GM19324 (cell line): Measurements from ENCODE around the gene RBBP7.

Experiments used
- ATAC-seq: cut with Tn5 transposase; IDR thresholded peaks from one replicate; pipeline ENCODE4 v1.9.1; 2021; ENCODE audit warnings: mild to moderate bottlenecking, moderate library complexity; ENCODE audit not compliant: unreplicated experiment, low FRiP score

Gene RBBP7

DNA sequence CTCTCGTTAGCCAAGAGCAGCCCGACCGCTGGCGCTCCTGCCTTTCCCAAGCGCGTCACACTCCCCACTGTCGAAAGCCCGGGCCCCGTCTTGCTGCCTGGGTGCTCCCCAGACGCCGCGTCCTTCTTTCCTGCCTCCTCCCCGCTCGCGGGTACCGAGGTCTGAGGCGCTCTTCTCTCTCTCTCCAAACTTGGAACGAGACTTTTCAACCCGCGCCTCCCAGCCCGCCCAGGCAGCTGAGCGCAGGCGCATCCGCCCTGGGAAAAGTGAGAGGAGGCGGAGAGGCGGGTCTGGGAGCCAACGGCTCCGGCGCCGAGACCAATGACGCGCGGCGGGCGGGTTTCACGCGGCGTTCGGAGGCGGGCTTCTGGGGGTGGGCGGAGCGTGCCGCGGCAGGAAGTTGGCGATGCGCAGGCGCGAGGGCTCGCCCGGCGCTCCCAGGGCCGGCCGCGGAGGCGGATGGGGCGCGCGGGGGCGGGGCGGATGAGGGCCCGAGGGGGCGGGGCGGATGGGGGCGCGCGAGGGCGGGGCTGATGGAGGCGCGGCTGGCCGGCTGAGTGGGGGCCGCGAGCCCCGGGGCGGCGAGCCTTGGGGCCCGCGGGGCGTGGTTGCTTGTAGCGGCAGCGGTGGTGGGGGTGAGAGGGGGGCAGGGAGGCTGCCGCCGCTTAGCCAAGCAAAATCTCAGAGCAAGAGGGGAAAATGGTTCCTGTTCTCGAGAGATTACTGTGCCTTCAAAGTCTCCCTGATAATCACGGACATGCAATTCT is at the start of gene RBBP7:
Gene RBBP7, minus strand, starts transcription at position 268 of the 767 bp plus-strand sequence. CDS start 309 bp downstream, outside the sequence.
- ATAC-seq = peak; percentile 92

DNA sequence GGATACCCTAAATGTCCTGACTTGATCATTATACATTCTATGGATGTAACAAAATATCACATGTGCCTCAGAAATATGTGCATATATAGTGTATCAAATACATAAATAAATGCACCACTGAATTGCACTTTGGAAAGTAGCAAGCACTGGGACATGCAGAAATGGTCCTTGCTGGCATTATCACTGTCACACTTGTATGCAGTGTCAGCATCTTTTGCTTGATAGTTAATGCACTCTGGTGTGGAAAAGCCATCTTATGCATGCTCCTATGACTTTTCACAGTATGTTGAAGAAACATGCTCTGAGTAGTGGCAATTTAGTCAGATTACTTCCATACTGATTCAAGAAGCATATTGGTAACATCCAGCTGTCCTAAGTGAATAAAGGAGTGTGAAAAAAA is 48.8 kb upstream of the RBBP7 start:
- no peak for ATAC-seq

DNA sequence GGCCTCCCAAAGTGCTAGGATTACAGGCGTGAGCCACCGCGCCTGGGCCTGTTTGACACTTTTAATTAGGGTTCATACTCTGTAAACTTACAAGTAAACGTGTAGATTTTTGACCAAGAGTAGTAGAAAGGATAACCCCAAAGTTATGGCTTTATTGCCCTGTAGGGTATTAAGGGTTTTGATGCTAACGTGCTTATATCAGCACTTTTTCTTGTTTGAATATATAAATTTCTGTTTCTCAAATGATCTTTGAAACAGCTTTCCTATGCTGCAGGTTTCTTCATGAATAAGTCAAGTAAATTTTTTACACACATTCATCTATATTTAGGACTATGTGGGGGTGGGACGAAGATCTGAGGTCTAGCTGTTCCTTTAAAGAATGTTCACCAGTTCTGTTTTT is 47.0 kb upstream of the RBBP7 start:
- no peak for ATAC-seq

DNA sequence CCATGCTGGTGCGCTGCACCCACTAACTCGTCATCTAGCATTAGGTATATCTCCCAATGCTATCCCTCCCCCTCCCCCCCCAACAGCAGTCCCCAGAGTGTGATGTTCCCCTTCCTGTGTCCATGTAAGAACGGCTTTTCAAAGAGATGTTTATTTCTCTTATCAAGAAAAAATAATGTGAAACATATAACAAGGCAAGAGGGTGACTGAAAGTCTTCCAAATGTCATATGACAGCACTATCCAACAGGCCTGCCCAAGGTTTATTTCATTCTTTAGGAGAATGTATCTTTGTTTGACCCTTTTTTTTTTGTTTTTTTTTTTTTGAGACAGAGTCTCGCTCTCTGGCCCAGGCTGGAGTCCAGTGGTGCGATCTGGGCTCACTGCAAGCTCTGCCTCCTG is 46.4 kb upstream of the RBBP7 start:
- no peak for ATAC-seq

DNA sequence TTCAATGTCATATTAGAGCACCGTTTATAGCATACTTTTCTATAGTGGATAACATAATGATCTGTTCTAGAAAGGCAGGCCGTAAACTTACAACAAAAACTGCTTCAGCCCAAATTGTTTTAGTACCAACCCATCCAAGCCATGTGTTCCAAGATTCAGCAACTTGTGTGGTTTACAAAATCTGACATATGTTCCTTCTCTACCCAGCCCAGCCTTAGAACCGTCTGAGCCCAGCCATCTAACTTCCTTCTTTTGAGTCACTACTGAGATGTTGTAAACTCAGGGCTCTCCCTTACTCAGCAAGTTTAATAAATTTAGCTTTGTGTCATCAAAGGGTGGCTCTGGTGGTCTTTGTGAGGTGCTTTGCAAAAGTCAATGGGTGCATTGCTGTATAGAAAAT is 43.9 kb upstream of the RBBP7 start:
- ATAC-seq = no peak

DNA sequence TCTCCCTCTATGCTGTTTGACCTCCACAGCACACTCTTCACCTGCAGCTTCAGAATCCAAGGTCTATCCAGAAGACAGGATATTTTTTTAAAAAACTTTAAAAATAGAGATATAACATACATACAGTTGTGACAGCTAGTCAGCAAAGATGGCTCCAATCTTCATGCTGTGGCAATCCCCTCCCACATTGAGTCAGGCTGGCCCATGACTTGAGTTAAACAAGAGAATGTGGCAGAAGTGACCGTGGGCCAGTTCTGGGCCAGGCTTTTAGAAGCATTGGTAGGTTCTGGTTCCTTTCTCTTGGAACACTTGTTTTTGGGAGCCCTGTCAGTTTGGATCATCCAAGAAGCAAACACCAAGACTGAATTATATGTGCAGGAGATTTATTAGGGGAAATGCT is 40.2 kb upstream of the RBBP7 start:
- no peak for ATAC-seq

DNA sequence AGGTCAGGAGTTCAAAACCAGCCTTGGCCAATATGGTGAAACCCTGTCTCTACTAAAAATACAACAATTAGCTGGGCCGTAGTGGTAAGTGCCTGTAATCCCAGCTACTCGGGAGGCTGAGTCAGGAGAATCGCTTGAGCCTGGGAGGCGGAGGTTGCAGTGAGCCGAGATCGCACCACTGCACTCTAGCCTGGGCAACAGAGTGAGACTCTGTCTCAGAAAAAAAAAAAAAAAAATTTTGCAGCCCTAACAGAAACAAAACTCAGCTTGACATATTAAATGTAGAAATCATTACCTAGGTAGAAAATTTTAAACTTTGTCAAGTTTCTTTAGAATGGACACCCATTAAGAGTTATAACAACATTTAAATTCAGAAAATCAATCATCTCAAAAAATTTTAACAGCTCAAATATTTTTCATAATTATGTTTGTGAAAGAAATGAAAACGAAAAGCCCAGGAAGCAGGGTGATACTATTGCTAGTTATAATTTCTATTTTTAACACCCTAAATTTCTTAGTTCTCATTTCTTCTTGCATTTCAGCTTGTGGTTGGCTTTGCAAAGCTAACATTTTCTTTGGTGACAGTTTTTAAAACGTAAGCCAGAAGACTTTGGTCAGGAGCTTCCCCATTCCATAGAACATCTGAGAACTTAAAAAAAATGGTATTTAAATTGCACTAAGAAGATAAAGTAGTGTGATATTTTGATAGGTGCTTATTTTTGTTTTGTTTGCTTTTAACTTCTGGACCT is 33.3 kb upstream of the RBBP7 start:
- peak; percentile 49 for ATAC-seq

DNA sequence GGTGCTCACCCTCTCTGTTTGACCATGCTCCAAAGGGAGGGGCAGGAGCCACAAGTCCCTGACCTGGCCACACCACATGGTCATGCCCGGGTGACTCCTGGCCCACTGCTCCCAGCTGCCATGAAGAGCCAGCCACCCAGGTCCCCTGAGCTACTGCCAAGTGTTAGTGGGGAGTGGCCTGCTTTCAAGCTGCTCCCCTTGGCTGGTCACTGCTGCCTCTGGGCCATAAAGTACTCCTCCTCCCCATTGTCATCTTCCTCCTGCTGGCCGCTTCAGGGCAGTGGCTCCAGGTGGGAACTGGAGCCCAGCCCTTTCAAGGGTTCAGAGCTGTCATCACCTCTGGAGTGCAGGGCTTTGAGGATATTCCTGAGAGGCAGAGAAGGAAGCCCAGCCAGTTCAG is 27.3 kb upstream of the RBBP7 start:
- no peak for ATAC-seq

DNA sequence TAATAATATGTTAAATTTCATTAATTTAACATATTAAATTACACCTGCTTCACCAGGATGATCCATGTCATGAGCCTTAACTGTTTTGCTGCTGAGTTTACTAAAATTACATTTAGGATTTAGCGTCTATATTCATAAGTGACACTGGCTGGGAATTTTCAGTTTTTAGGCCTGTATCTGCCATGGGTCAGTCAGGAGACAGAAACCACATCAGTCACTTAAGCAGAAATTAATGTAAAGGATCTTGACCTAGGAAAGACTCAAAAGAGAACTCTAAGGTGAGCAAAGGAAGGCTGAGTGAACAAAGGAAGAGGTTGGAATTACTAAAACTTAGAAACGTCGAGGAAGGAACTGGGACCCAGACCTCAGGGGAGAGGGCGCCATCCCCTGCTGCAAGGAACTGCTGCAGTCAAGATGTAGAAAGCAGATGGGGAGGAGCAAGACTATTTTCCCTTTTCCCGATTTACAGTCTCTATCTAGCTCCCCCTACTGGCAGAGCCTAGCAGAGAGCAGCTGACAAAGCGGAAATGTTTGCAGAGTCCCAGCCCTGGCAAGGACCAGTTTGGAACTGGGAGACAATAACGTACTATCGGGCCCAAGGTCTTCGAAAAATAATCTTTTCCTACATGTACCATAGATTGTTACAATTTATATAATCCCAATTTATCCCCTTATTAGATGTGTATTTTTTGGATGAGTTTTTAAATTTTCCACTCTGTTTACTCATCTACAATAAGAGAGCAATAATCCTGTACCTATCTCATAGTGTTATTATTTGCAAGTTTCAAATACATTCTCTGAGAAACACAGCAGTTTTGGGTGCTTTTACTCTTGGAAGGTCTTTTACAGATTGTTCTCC is 22.6 kb upstream of the RBBP7 start:
- ATAC-seq = no peak

DNA sequence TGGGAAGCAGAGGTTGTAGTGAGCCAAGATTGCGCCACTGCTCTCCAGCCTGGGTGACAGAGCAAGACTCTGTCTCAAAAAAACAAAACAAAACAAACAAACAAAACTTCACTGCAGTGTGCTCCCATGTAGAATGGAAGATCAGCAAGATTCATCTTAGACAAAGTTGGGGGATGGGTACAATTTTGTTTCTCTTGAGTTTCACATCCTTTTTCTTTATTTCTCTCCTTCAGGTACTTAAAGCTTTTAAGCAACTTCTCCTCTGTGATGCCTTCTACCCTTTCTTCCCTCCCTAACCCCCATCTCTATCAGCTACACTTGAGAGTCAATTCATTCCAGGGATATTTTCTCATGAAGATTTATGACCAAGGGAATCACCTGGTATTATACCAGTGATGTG is 15.5 kb upstream of the RBBP7 start:
- ATAC-seq = no peak

DNA sequence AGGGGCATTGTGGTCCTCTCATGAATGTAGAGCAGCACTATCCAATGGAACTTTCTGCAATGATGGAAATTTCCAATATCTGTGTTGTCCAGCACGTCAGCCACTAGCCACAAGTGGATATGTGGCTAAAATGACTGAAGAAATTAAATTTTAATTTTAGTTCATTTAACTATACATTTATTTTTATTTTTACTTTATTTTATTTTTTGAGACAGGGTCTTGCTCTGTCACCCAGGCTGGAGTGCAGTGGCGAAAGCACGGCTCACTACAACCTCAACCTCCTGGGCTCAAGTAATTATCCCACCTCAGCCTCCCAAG is 13.3 kb upstream of the RBBP7 start:
- no peak for ATAC-seq

DNA sequence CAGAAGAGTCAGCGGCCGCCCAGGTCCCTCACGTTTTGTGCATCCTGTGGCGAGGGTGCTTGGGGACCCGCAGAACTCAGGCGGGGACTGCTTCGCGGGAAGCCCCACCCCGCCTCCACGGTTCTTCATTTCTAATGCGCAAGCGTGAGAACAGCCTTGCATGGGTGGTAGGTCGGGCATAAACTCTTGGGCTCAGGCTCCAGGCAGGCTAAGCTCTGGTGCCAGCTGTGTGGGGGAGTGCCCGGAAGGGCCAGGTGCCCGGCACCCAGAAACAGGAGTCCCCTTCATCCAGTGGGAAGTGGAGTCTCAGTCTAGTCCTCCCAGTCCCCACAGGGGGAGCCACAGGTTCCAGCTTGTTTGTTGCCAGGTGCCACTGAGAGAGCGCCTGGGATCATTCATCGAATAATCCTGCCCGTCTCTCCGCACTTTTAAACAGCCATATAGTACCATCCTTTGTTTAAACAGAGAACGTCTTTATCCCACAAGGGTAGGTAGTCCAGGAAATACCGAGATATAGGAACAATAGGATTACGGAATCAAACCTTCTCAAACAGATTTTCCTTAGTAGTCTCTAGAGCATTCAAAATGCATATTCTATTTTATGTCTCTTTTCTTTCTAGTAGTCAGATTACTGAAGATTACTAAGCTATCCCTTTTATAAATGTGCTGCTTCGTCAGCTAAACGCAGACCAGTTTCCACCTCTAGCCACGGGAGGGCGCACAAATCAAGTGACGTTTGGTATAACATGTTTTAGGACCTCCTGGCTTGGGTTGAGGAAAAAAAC is 12.7 kb upstream of the RBBP7 start:
- no peak for ATAC-seq

DNA sequence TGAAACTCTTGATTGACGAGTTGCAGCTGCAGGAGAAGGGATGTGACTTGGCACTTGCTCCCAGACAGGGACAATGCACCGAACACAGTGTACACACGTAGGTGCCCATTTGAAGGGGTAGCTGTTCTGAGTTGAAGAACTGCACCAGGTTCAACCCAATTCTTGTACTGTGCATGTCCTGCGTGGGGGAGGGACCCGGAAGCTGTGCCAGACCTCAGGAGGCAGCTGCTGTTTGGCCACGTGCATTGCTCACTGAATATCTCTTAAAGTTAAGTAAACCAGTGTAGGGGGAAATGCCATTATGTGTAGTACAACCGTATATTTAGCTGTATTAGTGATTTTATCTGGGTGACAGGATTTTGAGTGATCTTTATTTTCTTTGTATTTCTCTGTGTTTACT is 12.0 kb upstream of the RBBP7 start:
- ATAC-seq = no peak

DNA sequence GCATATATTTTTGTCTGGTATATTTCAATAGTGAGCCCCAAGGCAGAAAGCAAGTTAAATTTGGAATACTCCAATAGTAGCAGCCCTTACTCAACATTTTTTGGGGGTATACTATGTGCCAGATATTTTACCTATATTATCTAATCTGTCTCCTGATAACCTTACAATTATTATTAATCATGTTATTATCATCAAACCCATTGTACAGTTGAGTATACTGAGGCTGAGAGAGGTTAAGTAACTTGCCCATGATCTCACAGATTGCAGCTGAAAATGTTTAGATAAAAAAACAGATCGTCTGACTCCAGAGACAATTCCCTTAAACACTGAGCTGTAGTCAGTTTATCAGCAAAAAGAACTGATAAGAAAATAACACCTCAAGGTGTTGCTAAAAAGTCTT is 6.5 kb upstream of the RBBP7 start:
- no peak for ATAC-seq

DNA sequence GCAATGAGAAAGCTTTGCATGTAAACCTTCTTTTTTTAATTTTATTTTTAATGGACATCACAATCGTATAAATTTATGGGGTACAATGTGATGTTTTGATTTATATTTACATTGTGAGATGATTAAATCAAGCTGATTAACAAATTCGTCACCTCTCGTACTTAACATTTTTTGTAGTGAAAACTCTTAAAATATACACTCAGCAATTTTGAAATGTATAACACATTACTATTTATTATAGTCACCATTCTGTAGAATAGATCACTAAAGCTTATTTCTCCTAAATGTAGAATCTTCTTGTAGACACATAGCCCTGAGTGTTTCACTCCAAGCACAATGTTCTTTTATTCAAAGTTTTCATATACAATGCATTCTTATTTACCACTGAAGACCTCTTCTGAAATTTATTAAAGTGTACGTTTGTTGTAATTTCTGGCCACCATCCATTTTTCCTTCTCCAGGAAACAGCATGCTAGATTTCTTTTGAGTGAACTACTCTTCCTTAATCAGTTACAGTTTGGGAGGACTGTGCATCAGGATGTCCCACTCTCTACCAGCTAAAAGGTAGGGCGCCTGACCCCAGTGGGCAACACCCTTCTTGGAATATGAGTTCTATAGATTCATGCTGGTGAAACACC is 4.4 kb upstream of the RBBP7 start:
- ATAC-seq = no peak

DNA sequence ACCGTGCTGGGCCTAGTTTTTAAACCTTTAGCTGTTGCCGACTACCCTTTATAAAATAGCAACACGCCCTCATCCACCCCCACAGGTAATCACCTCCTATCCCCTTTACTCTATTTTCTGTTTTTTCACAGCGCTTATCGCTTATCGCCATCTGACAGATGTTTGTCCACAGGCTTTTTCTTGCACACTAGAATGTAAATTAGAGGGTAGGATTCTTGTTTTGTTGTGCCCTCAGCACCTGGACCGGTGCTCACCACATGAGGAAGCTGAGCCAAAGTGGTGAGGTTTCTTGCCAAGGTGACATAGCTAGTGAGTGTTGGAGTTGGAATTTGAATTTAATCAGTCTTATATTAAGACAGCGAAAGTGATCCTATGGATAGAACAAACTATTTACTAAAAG is 2.9 kb upstream of the RBBP7 start:
- ATAC-seq = no peak

DNA sequence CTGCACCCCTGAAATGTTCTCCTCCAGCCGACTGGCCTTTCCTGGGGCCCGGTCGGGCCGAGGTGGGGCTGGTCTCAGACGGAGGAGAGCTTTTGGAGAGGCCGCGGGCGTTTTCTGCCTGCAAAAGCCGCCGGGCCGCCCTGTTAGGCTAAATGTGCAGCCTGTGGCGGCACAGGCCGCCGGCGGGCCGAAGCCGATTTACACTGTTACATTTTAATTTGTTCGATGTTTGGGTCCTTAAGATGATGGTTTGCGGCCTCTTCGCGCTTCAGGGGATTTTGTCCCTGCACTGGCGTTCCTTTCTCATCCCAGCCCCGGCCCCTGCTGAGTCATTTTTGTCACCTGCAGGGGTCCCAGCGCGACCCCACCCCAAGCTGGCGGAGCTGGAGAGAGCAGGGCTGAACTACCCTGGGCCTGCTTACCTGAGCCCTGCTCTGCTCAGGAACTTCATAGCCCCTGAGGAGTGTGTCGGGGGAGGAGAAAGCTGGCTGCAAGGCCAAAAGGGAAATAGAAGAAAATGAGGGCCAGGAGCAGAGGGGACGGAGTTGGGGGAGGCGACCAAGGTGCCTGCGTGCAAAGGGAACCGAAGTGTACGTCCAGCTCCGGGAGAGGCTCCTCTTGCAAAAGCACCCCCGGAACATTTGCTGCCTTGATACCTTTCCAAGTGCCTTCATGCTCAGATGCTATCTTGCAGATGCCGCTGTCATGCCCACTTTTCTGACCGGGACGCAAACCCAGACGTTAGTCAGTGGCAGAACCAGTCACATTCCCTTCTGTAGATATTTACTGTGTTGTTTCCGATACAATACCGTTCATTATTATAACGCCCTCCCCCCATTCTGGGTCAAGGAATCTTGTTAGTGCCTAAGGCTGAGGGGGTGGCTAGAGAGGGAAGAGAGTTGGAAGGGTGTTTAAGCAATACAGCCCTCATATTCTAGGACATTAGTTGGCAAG is 977 bp upstream of the RBBP7 start:
- no peak for ATAC-seq

DNA sequence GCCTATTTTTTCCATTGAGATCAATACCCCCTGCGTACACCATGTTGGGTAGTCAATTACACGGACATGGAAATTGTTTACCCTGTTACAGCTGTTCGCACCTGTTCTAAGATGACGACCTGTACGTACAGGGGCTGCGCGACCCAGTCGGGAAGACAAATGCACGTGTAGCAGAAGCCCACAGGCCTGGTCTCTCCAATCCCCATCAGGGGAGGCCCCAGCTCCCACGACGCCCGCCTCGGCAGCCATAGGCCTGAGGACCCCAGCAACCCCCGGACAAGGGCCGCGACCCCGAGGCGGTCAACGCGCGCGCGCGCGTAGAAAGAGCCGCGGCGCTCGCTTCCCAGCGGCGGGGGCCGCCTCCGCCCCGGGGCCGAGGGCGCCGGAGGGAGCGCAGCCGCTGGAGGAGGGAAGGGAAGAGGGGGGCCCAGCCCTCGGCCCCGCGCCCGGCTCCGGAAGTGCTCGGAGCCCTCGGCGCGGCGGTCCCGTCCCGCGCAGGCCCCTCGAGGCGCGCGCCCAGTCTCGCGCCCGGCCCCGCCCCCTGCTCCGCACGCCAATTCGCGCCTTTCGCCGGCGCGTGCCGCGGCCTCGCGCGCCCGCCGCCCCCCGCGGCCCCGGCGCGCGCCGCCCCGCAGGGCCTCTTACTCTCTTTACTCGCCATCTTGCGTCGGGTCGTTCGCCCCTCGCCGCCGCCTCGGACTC is 618 bp downstream of the RBBP7 start:
- peak; percentile 52 for ATAC-seq
